HG03439 (cell line): ENCODE data around the gene GALNT16.
"Not testable (repeated sequence)": the region's sequence is repeated elsewhere in the genome, so short reads cannot be mapped to it uniquely, and the experiment has no call there.

Experiments
- ATAC-seq: cut with Tn5 transposase; IDR thresholded peaks from one replicate; pipeline ENCODE4 v1.9.1; 2021; ENCODE audit warnings: mild to moderate bottlenecking, moderate library complexity; ENCODE audit not compliant: unreplicated experiment

GALNT16 gene

GRCh38 chr14:69259527-69260189 lies at the start of gene GALNT16:
GALNT16 (plus strand) TSS chr14:69260158; CDS start chr14:69260291, 133 bp downstream.
- no peak for ATAC-seq

- ATAC-seq = no peak
These were observed 45.6 kb upstream of the GALNT16 start for GRCh38 chr14:69214393-69214792.

- ATAC-seq = not testable (repeated sequence)
These were observed 42.3 kb upstream of the GALNT16 start for GRCh38 chr14:69217663-69218062.

- ATAC-seq = no peak
These were observed 35.0 kb upstream of the GALNT16 start for GRCh38 chr14:69224946-69225345.

DNA sequence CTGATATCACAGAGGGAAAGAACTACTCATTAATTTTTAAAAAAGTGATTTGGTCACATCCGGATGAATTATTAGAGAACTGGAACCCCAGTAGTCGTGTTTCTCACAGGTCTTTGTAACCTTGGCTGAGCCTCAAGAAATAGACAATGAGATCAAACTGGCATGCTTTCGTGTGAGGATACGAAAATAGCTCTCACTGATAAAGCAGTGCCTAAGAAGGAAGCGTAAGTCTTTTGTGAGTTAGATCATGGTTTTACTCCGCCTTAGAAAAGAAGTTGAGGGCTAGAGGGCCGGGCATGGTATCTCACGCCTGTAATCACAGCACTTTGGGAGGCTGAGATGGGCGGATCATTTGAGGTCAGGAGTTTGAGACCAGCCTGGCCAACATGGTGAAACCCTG lies 33.8 kb upstream of the GALNT16 start:
- no peak for ATAC-seq

GRCh38 chr14:69226736-69227135 lies 33.2 kb upstream of the GALNT16 start:
- ATAC-seq = no peak

DNA sequence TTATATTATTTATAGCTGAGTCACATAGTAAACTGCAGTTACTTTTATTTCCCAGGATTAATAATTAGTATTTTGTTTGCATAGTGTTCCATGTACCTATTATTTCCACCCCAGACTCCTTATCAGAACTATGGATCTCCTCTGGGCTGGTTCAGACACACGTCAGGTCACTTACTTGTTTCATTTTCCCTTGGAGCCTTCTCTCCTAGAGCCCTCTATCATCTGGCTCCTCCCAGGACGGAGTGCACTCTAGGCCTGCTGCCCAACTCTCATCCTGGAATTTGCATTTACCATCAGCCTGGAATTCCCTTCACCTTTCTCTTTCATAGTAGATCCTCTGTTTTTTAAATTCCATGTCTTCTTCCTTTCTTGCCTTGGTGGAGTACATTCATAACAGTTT lies 28.5 kb upstream of the GALNT16 start:
- no peak for ATAC-seq

GRCh38 chr14:69232388-69232787 lies 27.6 kb upstream of the GALNT16 start:
- no peak for ATAC-seq

DNA sequence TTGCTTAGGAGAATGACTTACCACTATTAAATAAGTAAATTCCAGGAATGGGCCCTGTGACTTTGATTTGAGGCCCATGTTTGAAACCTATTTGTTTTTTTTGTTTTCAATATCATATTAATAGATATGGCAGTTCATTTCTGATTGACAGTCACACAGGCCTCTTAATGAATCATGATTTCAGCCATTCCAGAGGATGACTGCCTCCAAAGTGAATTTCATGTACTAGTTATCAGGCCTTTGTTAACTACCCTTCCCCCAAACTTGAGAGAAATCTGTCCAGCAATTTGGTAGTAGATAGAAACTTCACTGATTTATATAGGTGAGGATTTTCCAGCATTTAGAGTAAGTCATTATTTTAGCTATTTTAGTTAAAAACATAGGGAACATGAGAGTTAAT lies 25.9 kb upstream of the GALNT16 start:
- ATAC-seq = no peak

- no peak for ATAC-seq
These were observed 24.2 kb upstream of the GALNT16 start for GRCh38 chr14:69235708-69236107.

DNA sequence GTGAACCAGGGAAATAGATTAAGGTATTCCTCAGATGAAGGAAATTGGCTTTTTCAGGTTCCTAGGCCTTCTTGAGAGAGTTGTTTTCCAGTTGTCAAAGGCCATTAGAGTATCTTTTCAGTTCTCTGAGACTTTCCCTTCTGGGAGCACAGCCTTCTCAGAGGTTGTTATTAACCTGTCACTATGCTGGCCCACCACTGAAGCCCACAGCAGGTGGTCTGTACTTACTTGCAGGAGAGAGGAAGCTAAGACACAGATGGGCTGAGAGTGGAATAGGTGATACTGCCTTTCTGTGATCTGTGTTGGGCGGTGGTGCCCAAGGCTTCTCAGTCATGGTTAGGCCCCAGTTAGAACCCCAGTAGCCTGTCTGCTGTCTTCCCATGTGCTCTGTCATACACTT lies 22.8 kb upstream of the GALNT16 start:
- no peak for ATAC-seq

DNA sequence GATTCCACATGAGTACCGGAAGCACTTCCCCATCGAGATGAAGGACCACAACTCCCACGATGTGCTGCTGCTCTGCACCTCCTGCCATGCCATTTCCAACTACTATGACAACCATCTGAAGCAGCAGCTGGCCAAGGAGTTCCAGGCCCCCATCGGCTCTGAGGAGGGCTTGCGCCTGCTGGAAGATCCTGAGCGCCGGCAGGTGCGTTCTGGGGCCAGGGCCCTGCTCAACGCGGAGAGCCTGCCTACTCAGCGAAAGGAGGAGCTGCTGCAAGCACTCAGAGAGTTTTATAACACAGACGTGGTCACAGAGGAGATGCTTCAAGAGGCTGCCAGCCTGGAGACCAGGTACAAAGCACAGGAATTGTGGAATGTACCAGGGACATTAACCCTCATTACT lies 22.4 kb upstream of the GALNT16 start:
- ATAC-seq = no peak

DNA sequence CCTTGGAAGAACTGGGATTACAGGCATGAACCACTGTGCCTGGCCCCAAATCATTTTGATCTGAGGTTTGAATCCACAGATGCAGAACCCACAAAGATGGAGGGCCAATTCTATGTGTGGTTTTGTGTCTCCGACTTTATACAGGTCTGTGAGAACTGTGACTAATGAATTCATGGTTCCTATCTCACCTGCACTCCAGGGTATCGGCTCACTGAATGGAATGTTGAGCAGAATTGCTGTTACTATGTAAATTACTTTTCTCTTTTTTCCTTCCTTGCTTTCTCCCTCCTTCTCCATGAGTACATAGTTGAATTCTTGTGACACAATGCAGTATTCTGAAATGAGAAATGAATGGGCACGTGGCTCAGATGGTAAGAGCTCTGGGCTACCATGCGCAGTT lies 21.1 kb upstream of the GALNT16 start:
- no peak for ATAC-seq

- ATAC-seq = no peak
These were observed 19.3 kb upstream of the GALNT16 start for GRCh38 chr14:69240527-69241173.

GRCh38 chr14:69241577-69241976 lies 18.4 kb upstream of the GALNT16 start:
- no peak for ATAC-seq

DNA sequence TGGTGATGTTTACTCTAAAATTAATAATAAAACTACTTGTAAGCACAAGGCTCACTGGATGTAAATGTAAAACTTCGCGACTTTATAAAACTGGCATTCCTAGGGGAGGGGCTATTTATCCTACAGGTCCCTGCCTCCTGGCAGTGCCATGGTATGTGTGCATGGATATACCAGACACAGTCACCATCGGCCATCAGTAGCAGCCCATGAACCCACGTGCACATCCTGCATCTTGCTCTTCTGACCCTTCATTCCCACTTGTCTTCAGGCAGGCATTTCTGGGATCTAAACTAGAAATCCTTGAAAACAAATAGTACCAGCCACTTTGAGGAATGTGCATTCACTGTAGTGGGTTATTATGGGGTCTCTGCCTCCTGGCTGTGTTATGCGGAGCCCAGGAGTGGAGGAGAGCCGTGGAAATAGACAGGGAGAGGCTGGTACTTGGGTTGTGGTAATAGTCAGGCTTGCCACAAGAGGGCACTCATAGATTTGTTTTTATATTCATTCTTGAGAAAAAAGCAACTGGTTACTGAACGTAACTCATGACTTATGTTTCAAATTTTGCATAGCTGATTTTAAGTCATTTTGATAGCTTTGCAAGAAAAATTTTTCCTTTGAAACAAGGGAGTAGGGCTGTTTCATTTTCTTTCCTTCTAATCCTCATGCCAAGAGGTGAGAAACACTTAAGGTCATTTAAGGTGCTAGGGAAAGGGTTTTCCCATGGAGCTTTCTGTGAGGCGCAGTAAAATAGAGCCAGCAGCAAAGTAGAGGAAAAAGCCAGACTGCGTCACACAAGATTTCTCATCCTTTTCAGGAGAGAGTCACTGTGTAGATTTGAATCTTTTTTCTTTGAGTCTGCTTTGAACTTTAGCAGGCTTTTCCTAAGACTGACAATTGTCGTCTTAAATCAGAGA lies 17.4 kb upstream of the GALNT16 start:
- no peak for ATAC-seq

- ATAC-seq = no peak
These were observed 15.0 kb upstream of the GALNT16 start for GRCh38 chr14:69244946-69245345.

- ATAC-seq = no peak
These were observed 13.6 kb upstream of the GALNT16 start for GRCh38 chr14:69246331-69246730.

DNA sequence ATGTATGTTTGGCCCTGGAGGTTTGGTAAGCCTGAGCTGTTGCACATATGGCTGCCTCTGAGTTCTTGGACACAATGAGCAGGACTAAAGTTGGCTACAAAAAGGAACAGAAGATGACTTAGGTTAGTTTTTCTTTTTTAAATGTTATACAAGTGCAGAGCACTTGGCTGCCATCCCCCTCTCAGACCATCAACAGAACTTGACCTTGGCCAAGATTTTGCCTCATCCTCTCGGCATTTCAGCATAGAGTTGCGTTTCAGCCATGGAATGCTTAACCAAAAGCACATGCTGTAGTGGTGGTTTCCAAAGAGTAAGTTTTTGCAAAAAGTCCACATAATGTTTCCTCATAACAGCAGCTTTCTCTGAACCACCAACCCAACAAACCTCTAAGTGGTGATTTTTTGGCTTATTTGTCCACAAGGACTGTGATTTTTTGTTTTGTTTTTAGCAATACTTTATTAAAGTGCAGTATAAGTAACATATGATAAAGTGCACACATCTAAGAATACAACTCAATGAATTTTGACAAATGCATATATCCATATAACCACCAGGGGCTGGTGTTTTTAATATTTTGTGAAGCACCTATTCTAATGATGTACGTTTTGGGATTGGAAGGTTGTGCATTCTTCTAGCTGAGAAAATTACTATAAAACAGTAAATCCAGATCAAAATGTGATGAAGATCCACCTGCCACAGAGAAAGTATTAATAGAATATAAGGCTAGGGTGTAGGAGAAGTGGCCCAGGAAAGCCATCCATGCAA lies 12.1 kb upstream of the GALNT16 start:
- ATAC-seq = no peak

- ATAC-seq = no peak
These were observed 10.4 kb upstream of the GALNT16 start for GRCh38 chr14:69249603-69250002.

GRCh38 chr14:69252851-69253250 lies 7.1 kb upstream of the GALNT16 start:
- ATAC-seq = no peak
